GM13976 (cell line): ENCODE measurements around the gene MAS1.
"Not testable (repeated sequence)": the region's sequence is repeated elsewhere in the genome, so short reads cannot be mapped to it uniquely, and the experiment has no call there.

Experiments used
- DNase-seq: peaks from one replicate; pipeline ENCODE4 v3.0.0; 2012; ENCODE audit warnings: low spot score
- CTCF ChIP-seq: IDR thresholded peaks from 2 replicates; pipeline ENCODE4 v1.5.1; 2012; ENCODE audit warnings: borderline replicate concordance, mild to moderate bottlenecking; ENCODE audit not compliant: insufficient read depth; ENCODE audit errors: extremely low read depth, missing control alignments, control extremely low read depth
- in situ Hi-C: fragments of 300-500 bp; cut with MboI; formaldehyde crosslinking; loops from one replicate; pipeline ENCODE4 v1.12.0; 2022; ENCODE audit warnings: low sequenced_read_pairs, mixed read lengths, inconsistent platforms; ENCODE audit not compliant: unreplicated experiment

Gene MAS1

GRCh38 chr6:159919011-159919511 is 28.3 kb downstream of the MAS1 start:
- TF ChIP-seq CTCF: no peak
- in situ Hi-C loops: no loop called here
- no peak for DNase-seq

- DNase-seq: no peak
- TF ChIP-seq CTCF: no peak
- in situ Hi-C loops: no loop called here
These were observed 29.0 kb downstream of the MAS1 start for GRCh38 chr6:159919800-159920199.

- DNase-seq, in situ Hi-C loops: not testable (repeated sequence)
These were observed 33.4 kb downstream of the MAS1 start for GRCh38 chr6:159924150-159924549.

- in situ Hi-C loops: no loop called here
- no peak for TF ChIP-seq CTCF
- no peak for DNase-seq
These were observed 35.9 kb downstream of the MAS1 start for GRCh38 chr6:159926542-159927203.

GRCh38 chr6:159929819-159930218 is 39.0 kb downstream of the MAS1 start:
- peak; percentile 22 for DNase-seq
- in situ Hi-C loops: no loop called here
- no peak for TF ChIP-seq CTCF

GRCh38 chr6:159931112-159931511 is 40.3 kb downstream of the MAS1 start:
- no peak for TF ChIP-seq CTCF
- no peak for DNase-seq
- in situ Hi-C loops: no loop called here

- in situ Hi-C loops: no loop called here
- no peak for DNase-seq
- no peak for TF ChIP-seq CTCF
These were observed 41.1 kb downstream of the MAS1 start for GRCh38 chr6:159931846-159932245.
